Skeletal muscle tissue (tissue), 4 donors: Measurements from ENCODE around the gene RADX. TPM values are rescaled to one million over a fixed set of nuclear protein-coding genes. Genes with fewer than 3 reads are reported as not detected.
A peak's percentile ranks its signal among the peaks of the same experiment; 100 is the strongest.

ENCODE experiments used
- H3K27ac ChIP-seq: one replicate; pipeline ENCODE4 v1.7.0; 2013; ENCODE audit warnings: mild to moderate bottlenecking, low read depth, low read length, inconsistent platforms
- H3K27me3 ChIP-seq, 3 donors: one replicate each; pipeline ENCODE4 v1.7.0; 2013; ENCODE audit warnings: low read length in 3 of 3; ENCODE audit not compliant: control insufficient read depth in 3 of 3, insufficient read depth in 3 of 3
- H3K36me3 ChIP-seq, 3 donors: one replicate each; pipeline ENCODE4 v1.7.0; 2013; ENCODE audit warnings: low read length in 3 of 3; ENCODE audit not compliant: control insufficient read depth in 3 of 3, insufficient read depth in 3 of 3
- H3K4me1 ChIP-seq, 3 donors: one replicate each; pipeline ENCODE4 v1.7.0; 2013; ENCODE audit warnings: low read length in 3 of 3, mild to moderate bottlenecking in 3 of 3; ENCODE audit not compliant: control insufficient read depth in 3 of 3, insufficient read depth in 3 of 3
- H3K4me3 ChIP-seq, 3 donors: one replicate each; pipeline ENCODE4 v1.7.0; 2013; ENCODE audit warnings: low read length in 3 of 3
- H3K9ac ChIP-seq, 3 donors: one replicate each; pipeline ENCODE4 v1.7.0; 2013; ENCODE audit warnings: low read length in 3 of 3, mild to moderate bottlenecking in 3 of 3, moderate library complexity in 2 of 3, low read depth in 1 of 3
- H3K9me3 ChIP-seq, 3 donors: one replicate each; pipeline ENCODE4 v1.7.0; 2013; ENCODE audit warnings: low read length in 3 of 3; ENCODE audit not compliant: control insufficient read depth in 3 of 3
- total RNA-seq: library from RNA; depleted of rRNA; stranded (reverse); fragments of >200 nt; gene quantifications from one replicate; pipeline ENCODE4 v1.2.3, GENCODE V29; 2014
- donor health status: Osteomylitis.

Gene RADX
- total RNA-seq, result 1.0 TPM

GRCh38 chrX:106611679-106612392 lies at the start of gene RADX:
Gene RADX (plus strand): TSS chrX:106611978. CDS start chrX:106612081, 103 bp downstream.
- no peaks in the 10 kb centered on the region for H3K4me1 ChIP-seq
- peak within 1 kb of the TSS; percentile 2 to 75 (median 66) for H3K9ac ChIP-seq
- peak within 1 kb of the TSS; percentile 54 for H3K27ac ChIP-seq
- H3K9me3 ChIP-seq, result no peaks in the 10 kb centered on the region
- H3K4me3 ChIP-seq, result peak within 1 kb of the TSS; percentile 64 to 80 (median 71)
- H3K36me3 ChIP-seq, result no peaks in the 10 kb centered on the region
- no peaks in the 10 kb centered on the region for H3K27me3 ChIP-seq

GRCh38 chrX:106564986-106565385 lies 46.8 kb upstream of the RADX start:
- H3K9me3 ChIP-seq, result no peaks in the 10 kb centered on the region
- H3K4me1 ChIP-seq, result no peaks in the 10 kb centered on the region
- H3K27me3 ChIP-seq, result peaks cover 0 to 10% (median 0%) of the 10 kb centered on the region in 3 donors
- H3K9ac ChIP-seq, result no peak overlapping the region
- H3K27ac ChIP-seq, result no peak overlapping the region
- no peaks in the 10 kb centered on the region for H3K36me3 ChIP-seq
- H3K4me3 ChIP-seq, result no peak overlapping the region

GRCh38 chrX:106566362-106566761 lies 45.4 kb upstream of the RADX start:
- Histone ChIP-seq H3K4me3 (no peak overlapping the region), H3K9me3 (no peaks in the 10 kb centered on the region), H3K36me3 (no peaks in the 10 kb centered on the region), H3K27me3 (peaks cover 0 to 10% (median 0%) of the 10 kb centered on the region in 3 donors), H3K27ac (no peak overlapping the region), H3K4me1 (no peaks in the 10 kb centered on the region), H3K9ac (no peak overlapping the region)

DNA sequence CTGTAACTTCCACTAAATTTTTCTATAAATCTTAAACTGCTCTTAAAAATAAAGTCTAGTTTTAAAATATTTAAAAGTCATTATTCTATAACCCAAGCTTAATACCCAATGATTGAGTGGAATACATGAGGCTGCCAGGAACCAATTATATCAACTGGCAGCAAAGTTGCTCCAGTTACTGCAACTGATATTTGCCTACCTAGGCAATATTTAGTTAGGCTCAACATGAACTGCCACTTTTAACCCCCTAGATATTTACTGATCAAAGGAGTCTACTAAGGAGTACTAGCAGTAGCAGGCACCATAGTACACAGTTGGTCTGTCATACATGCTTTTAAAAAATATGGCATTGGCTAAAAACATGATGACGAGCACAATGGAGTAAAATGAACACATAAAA lies 29.9 kb upstream of the RADX start:
- Histone ChIP-seq H3K36me3 (no peaks in the 10 kb centered on the region), H3K4me3 (no peak overlapping the region), H3K27me3 (no peaks in the 10 kb centered on the region), H3K27ac (no peak overlapping the region), H3K9ac (no peak overlapping the region), H3K4me1 (no peaks in the 10 kb centered on the region), H3K9me3 (no peaks in the 10 kb centered on the region)

DNA sequence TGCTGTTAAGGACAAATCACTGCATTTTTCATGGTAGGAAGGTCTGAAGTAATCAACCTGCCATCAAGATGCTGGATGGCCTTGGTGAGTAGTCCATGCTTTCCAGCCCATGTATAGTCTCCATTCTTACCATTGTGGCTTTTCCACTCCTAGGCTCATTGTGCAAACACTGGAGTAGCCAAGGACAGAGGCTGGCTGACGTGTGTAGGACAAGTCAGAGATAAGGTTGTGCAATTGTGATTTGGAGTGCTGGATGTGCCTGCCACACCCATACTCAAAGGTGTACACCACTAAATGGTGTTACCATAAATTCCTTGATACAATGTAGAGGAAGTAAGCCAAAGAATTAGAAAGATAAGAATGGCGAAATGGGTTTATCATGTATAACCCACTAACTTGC lies 26.3 kb upstream of the RADX start:
- no peaks in the 10 kb centered on the region for H3K4me1 ChIP-seq
- no peaks in the 10 kb centered on the region for H3K36me3 ChIP-seq
- no peak overlapping the region for H3K27ac ChIP-seq
- no peaks in the 10 kb centered on the region for H3K27me3 ChIP-seq
- no peak overlapping the region for H3K9ac ChIP-seq
- no peak overlapping the region for H3K4me3 ChIP-seq
- H3K9me3 ChIP-seq, result no peaks in the 10 kb centered on the region

- no peak overlapping the region for H3K9ac ChIP-seq
- H3K4me3 ChIP-seq, result no peak overlapping the region
- H3K36me3 ChIP-seq, result no peaks in the 10 kb centered on the region
- H3K9me3 ChIP-seq, result no peaks in the 10 kb centered on the region
- no peak overlapping the region for H3K27ac ChIP-seq
- H3K4me1 ChIP-seq, result no peaks in the 10 kb centered on the region
- no peaks in the 10 kb centered on the region for H3K27me3 ChIP-seq
Measured at GRCh38 chrX:106588801-106589200, 23.0 kb upstream of the RADX start.

GRCh38 chrX:106599411-106599810 lies 12.4 kb upstream of the RADX start:
- Histone ChIP-seq H3K9ac (no peak overlapping the region), H3K27me3 (peaks cover 0 to 3% (median 0%) of the 10 kb centered on the region in 3 donors), H3K4me3 (no peak overlapping the region), H3K36me3 (no peaks in the 10 kb centered on the region), H3K27ac (no peak overlapping the region), H3K4me1 (no peaks in the 10 kb centered on the region), H3K9me3 (no peaks in the 10 kb centered on the region)

- Histone ChIP-seq H3K9ac (no peak overlapping the region), H3K27me3 (peaks cover 0 to 2% (median 0%) of the 10 kb centered on the region in 3 donors), H3K36me3 (no peaks in the 10 kb centered on the region), H3K4me3 (no peak overlapping the region), H3K4me1 (no peaks in the 10 kb centered on the region), H3K27ac (no peak overlapping the region), H3K9me3 (no peaks in the 10 kb centered on the region)
Measured at GRCh38 chrX:106606571-106606970, 5.2 kb upstream of the RADX start.

DNA sequence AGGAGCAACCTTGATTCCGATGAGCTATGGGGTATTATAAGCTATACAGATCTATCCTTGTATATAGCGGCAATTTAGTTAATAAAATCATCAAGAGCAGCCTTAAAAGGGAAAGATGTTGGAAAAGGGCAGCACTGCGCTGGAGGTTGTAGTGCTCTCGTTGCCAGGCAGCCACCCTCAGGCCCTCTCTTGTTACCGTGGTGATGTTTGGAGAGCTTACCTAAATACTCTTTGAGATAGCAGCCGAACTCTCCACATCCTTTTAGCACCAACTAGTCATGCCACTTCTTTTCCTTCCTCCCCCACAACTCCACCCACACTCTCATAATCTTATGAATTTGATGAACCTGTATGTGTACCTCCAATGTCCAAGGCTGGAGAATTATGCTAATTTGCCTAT lies 3.8 kb upstream of the RADX start:
- H3K9me3 ChIP-seq, result no peaks in the 10 kb centered on the region
- no peaks in the 10 kb centered on the region for H3K36me3 ChIP-seq
- no peaks in the 10 kb centered on the region for H3K4me1 ChIP-seq
- H3K27me3 ChIP-seq, result peaks cover 0 to 2% (median 0%) of the 10 kb centered on the region in 3 donors
- no peak overlapping the region for H3K27ac ChIP-seq
- H3K9ac ChIP-seq, result no peak overlapping the region
- H3K4me3 ChIP-seq, result no peak overlapping the region

DNA sequence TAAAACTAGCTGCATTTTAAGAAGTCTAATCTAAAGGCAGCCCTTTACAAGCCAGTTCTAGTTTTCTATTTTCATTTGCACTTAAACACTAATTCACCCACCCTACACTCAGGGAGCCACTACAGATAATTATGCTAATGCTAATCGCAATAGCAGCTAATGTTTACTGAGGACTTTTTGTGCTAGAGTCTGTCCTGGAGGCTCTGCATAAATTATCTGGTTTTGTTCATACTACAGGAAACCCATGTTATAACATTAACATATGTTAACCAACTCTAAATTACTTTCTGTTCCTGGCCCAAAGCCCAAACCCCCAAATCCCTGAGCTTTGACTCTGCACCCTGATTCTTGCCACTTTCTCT lies 480 bp upstream of the RADX start:
- peak overlapping the region; percentile 54 for H3K27ac ChIP-seq
- no peaks in the 10 kb centered on the region for H3K36me3 ChIP-seq
- no peaks in the 10 kb centered on the region for H3K9me3 ChIP-seq
- H3K4me1 ChIP-seq, result no peaks in the 10 kb centered on the region
- H3K27me3 ChIP-seq, result no peaks in the 10 kb centered on the region
- H3K9ac ChIP-seq, result peak overlapping the region in 2 of 3 donors; percentile 40 to 66
- peak overlapping the region; percentile 64 to 80 (median 71) for H3K4me3 ChIP-seq
